Activated CD8-positive, alpha-beta memory T cell treated with anti-CD3 and anti-CD28 coated beads, Interleukin-2, amount 50 U/mL, for 4 hours (primary cell): ENCODE results near the gene ARVCF.

Experiments used
- DNase-seq: peaks from one replicate; pipeline ENCODE4 v3.0.0-alpha.2; 2020

ARVCF gene

GRCh38 chr22:19984201-19984753 is 32.3 kb downstream of the ARVCF start:
- DNase-seq = no peak

GRCh38 chr22:19983741-19984140 is 32.9 kb downstream of the ARVCF start:
- no peak for DNase-seq

GRCh38 chr22:19982991-19983578 is 33.5 kb downstream of the ARVCF start:
- DNase-seq = no peak

GRCh38 chr22:19981961-19982920 is 34.4 kb downstream of the ARVCF start:
- no peak for DNase-seq

- DNase-seq = no peak
Observed at GRCh38 chr22:19981171-19981960, 35.3 kb downstream of the ARVCF start.

GRCh38 chr22:19980766-19981165 is 35.9 kb downstream of the ARVCF start:
- no peak for DNase-seq

- DNase-seq = no peak
Observed at GRCh38 chr22:19979712-19980493, 36.7 kb downstream of the ARVCF start.

- no peak for DNase-seq
Observed at GRCh38 chr22:19978748-19979147, 37.9 kb downstream of the ARVCF start.

GRCh38 chr22:19977296-19978243 is 39.1 kb downstream of the ARVCF start:
- no peak for DNase-seq

GRCh38 chr22:19976671-19977070 is 40.0 kb downstream of the ARVCF start:
- DNase-seq = no peak

- DNase-seq = no peak
Observed at GRCh38 chr22:19975707-19976035, 41.0 kb downstream of the ARVCF start.

- no peak for DNase-seq
Observed at GRCh38 chr22:19974935-19975706, 41.5 kb downstream of the ARVCF start.

GRCh38 chr22:19974268-19974861 is 42.3 kb downstream of the ARVCF start:
- DNase-seq = no peak

- DNase-seq = no peak
Observed at GRCh38 chr22:19973551-19974267, 42.9 kb downstream of the ARVCF start.

- no peak for DNase-seq
Observed at GRCh38 chr22:19972652-19973550, 43.7 kb downstream of the ARVCF start.

- no peak for DNase-seq
Observed at GRCh38 chr22:19972251-19972650, 44.4 kb downstream of the ARVCF start.

GRCh38 chr22:19971276-19972124 is 45.1 kb downstream of the ARVCF start:
- no peak for DNase-seq
